IMR-90 (cell line): Measurements from ENCODE around the gene STMN3. TPM values are rescaled to one million over a fixed set of nuclear protein-coding genes. Genes with fewer than 3 reads are reported as not detected.

ENCODE experiments used
- ATAC-seq: fragments of 200-7000 bp; cut with Tn5 transposase; 2 replicates; pipeline ENCODE4 v1.9.1; 2020; ENCODE audit warnings: low read depth, mild to moderate bottlenecking, moderate library complexity
- BruUV-seq: library from RNA; stranded (reverse); fragments of 400-500 nt; replicated peaks from 2 replicates; lab custom pipeline; 2021; lab: Mats Ljungman, UMichigan
- CTCF ChIA-PET: fragments of 300-600 bp; formaldehyde crosslinking; extraction: SDS; loops from one replicate; lab custom pipeline; 2021; ENCODE audit warnings: antibody characterized with exemption; lab: Yijun Ruan, JAX
- POLR2A ChIA-PET: fragments of 300-600 bp; sonication (Branson Sonifier 250); formaldehyde crosslinking; loops from one replicate; lab custom pipeline; 2022; ENCODE audit warnings: antibody characterized with exemption; ENCODE audit not compliant: unreplicated experiment; lab: Charles Lee
- DNase-seq: peaks from one replicate; pipeline ENCODE4 v3.0.0; 2013
- H2AFZ ChIP-seq: replicated peaks from 2 replicates; pipeline ENCODE3; 2013; ENCODE audit warnings: low read length, mild to moderate bottlenecking; ENCODE audit not compliant: poor library complexity
- H2AK5ac ChIP-seq: 2 replicates; pipeline ENCODE4 v1.6.1; 2013; ENCODE audit warnings: low read depth, low read length, inconsistent platforms
- H2AK9ac ChIP-seq: replicated peaks from 2 replicates; pipeline ENCODE3; 2013; ENCODE audit warnings: mild to moderate bottlenecking, low read depth, low read length, moderate library complexity; ENCODE audit not compliant: poor library complexity
- H2BK120ac ChIP-seq: 2 replicates; pipeline ENCODE4 v1.6.1; 2013; ENCODE audit warnings: low read depth, low read length, inconsistent platforms
- H2BK15ac ChIP-seq: 3 replicates; pipeline ENCODE4 v1.6.1; 2013; ENCODE audit warnings: low read depth, low read length, inconsistent platforms
- H2BK20ac ChIP-seq: 2 replicates; pipeline ENCODE4 v1.6.1; 2013; ENCODE audit warnings: low read depth, mild to moderate bottlenecking, inconsistent platforms, low read length, moderate library complexity
- H2BK5ac ChIP-seq: 2 replicates; pipeline ENCODE4 v1.6.1; 2013; ENCODE audit warnings: mild to moderate bottlenecking, low read depth, low read length, inconsistent platforms; ENCODE audit not compliant: poor library complexity, severe bottlenecking
- H3K14ac ChIP-seq: replicated peaks from 2 replicates; pipeline ENCODE4 v1.6.1; 2013; ENCODE audit warnings: low read depth, low read length, inconsistent platforms
- H3K18ac ChIP-seq: 2 replicates; pipeline ENCODE4 v1.6.1; 2013; ENCODE audit warnings: low read depth, low read length, control low read depth
- H3K23ac ChIP-seq: 2 replicates; pipeline ENCODE4 v1.6.1; 2013; ENCODE audit warnings: low read depth, low read length, inconsistent platforms
- H3K27ac ChIP-seq: 2 replicates; pipeline ENCODE4 v1.5.1; 2013; ENCODE audit warnings: mild to moderate bottlenecking, control low read depth, low read length; ENCODE audit not compliant: insufficient read depth
- H3K27me3 ChIP-seq: 2 replicates; pipeline ENCODE4 v1.6.1; 2013; ENCODE audit warnings: low read length; ENCODE audit not compliant: control insufficient read depth, insufficient read depth
- H3K36me3 ChIP-seq: 2 replicates; pipeline ENCODE4 v1.6.1; 2013; ENCODE audit warnings: low read length, mixed read lengths; ENCODE audit not compliant: control insufficient read depth, insufficient read depth
- H3K4ac ChIP-seq: 2 replicates; pipeline ENCODE4 v1.6.1; 2013; ENCODE audit warnings: low read depth, low read length, inconsistent platforms
- H3K4me1 ChIP-seq: 2 replicates; pipeline ENCODE4 v1.6.1; 2013; ENCODE audit warnings: low read length, mixed read lengths; ENCODE audit not compliant: control insufficient read depth, insufficient read depth
- H3K4me2 ChIP-seq: 2 replicates; pipeline ENCODE4 v1.6.1; 2013; ENCODE audit warnings: low read depth, mild to moderate bottlenecking, control low read depth, low read length, moderate library complexity
- H3K4me3 ChIP-seq: 2 replicates; pipeline ENCODE4 v1.5.1; 2013; ENCODE audit warnings: low read depth, mild to moderate bottlenecking, control low read depth, low read length, moderate library complexity; ENCODE audit not compliant: insufficient read depth
- H3K56ac ChIP-seq: 2 replicates; pipeline ENCODE4 v1.6.1; 2013; ENCODE audit warnings: low read length, inconsistent platforms; ENCODE audit not compliant: insufficient read depth; ENCODE audit errors: extremely low read depth
- H3K79me1 ChIP-seq, 2 experiments: 2 replicates each; pipeline ENCODE4 v1.6.1; 2013; ENCODE audit warnings: low read length in 2 of 2, inconsistent platforms in 1 of 2, low read depth in 1 of 2
- H3K9ac ChIP-seq: 2 replicates; pipeline ENCODE4 v1.6.1; 2013; ENCODE audit warnings: low read depth, low read length, control low read depth
- H3K9me1 ChIP-seq: 2 replicates; pipeline ENCODE4 v1.6.1; 2013; ENCODE audit warnings: low read length, inconsistent platforms; ENCODE audit not compliant: insufficient read depth
- H3K9me3 ChIP-seq: 2 replicates; pipeline ENCODE4 v1.6.1; 2013; ENCODE audit warnings: low read length; ENCODE audit not compliant: control insufficient read depth, insufficient read depth
- H4K20me1 ChIP-seq: 2 replicates; pipeline ENCODE4 v1.6.1; 2013; ENCODE audit warnings: low read length, inconsistent platforms; ENCODE audit not compliant: insufficient read depth
- H4K5ac ChIP-seq: 2 replicates; pipeline ENCODE4 v1.6.1; 2013; ENCODE audit warnings: mild to moderate bottlenecking, low read depth, low read length, control low read depth
- H4K8ac ChIP-seq, 2 experiments: 2 replicates each; pipeline ENCODE4 v1.6.1; 2013; ENCODE audit warnings: low read depth in 2 of 2, low read length in 2 of 2, control low read depth in 1 of 2, inconsistent platforms in 1 of 2
- H4K91ac ChIP-seq: 2 replicates; pipeline ENCODE4 v1.6.1; 2013; ENCODE audit warnings: low read depth, low read length, inconsistent platforms; ENCODE audit not compliant: insufficient read depth
- MAFK ChIP-seq: IDR thresholded peaks from 2 replicates; pipeline ENCODE4 v1.6.1; 2012; ENCODE audit warnings: low read depth, low read length, improper control_type of control experiment
- NFE2L2 ChIP-seq: fragments of 150-350 bp; IDR thresholded peaks from 2 replicates; pipeline ENCODE4 v1.6.1; 2016; ENCODE audit warnings: low read depth, mild to moderate bottlenecking, low read length
- WGBS, 2 experiments: methylation state at CpG; one replicate each; pipeline versions ENCODE4 v1.1.5 to v1.1.7; 2013; ENCODE audit warnings: missing lambda C conversion rate in 2 of 2; ENCODE audit not compliant: insufficient read length in 1 of 2; ENCODE audit errors: extremely low coverage in 2 of 2; 5-methylcytosine and 5-hydroxymethylcytosine counted together
- dilution Hi-C: fragments of 300-500 bp; cut with HindIII; formaldehyde crosslinking; loops from one replicate; pipeline ENCODE4 v1.14.3; 2018; ENCODE audit warnings: low sequenced_read_pairs; ENCODE audit not compliant: unreplicated experiment
- in situ Hi-C: fragments of 300-500 bp; cut with MboI; formaldehyde crosslinking; loops from 3 replicates; pipeline ENCODE4 v1.14.3; 2019; ENCODE audit warnings: low sequenced_read_pairs, inconsistent platforms, mixed read lengths
- intact Hi-C: fragments of 100-400 bp; cut with micrococcal nuclease; formaldehyde crosslinking; loops from 2 replicates; pipeline ENCODE4 v1.10.0; 2022
- polyA plus RNA-seq, 3 experiments: library from polyadenylated mRNA; depleted of rRNA; stranded (reverse); fragments of >200 nt; gene quantifications; 2 replicates each; pipeline ENCODE4 v1.2.3, GENCODE V29; 2012; ENCODE audit warnings: low replicate concordance in 1 of 3
- total RNA-seq: library from RNA; depleted of rRNA; stranded (reverse); fragments of >200 nt; gene quantifications from 2 replicates; pipeline ENCODE4 v1.2.3, GENCODE V29; 2012

The STMN3 gene
- total and polyA plus RNA-seq, 2 of the 4 experiments (the other 2 are of a cell fraction): 20.3 to 62.3 TPM

DNA sequence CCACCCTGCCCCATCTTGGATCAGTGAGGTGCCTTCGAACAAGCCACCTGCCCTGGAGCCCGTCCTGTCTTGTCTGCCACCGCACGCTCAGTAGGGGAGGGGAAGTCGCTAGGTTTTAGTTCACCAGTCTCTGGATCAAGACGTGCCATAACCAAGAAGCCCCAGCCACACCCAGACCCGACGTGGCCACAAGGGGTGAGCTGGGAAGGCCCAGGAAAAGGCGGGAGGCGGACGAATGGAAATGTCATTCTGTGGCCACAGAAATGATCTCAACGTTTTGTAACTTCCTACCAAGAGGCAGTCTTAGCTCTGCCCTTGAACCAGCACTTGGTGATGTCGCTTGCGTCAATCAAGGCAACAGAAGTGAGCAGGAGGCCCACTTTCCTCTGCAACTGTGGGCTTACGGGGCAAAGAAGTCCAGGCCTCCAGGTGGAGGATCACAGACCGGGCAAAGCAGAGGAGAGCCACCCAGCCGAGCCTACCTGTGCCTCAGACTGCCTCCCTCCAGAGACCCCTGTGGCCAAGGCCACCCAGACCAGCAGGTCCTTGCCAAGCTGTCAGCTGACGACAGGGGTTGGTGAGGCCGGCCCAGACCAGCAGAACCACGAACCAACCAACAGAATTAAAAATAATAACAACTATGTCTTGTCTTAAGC, 40.8 kb downstream of the STMN3 start:
- TF ChIP-seq MAFK (no peak), NFE2L2 (no peak)
- no peaks in the 10 kb centered on the region for H3K4me1 ChIP-seq
- H3K4ac ChIP-seq: no peak overlapping the region
- no peak overlapping the region for H3K18ac ChIP-seq
- BruUV-seq: no TSS peak
- H2AK9ac ChIP-seq: no peak overlapping the region
- H4K91ac ChIP-seq: no peak overlapping the region
- no peak overlapping the region for H3K4me2 ChIP-seq
- ChIA-PET CTCF (interaction anchor here (0.5 kb wide), 1 partner anchor 31 kb away, joined by 4 read pairs; no protein-coding TSS in a partner anchor), POLR2A (no interaction called here)
- H3K56ac ChIP-seq: no peak overlapping the region
- no peak overlapping the region for H3K9ac ChIP-seq
- no peak overlapping the region for H3K4me3 ChIP-seq
- in situ Hi-C loops: no loop called here
- 83% methylated on average over 12 of the region's 20 CpGs; no CpG with 5 or more reads in 1 of the 2 experiments for WGBS, 2 experiments
- intact Hi-C loops: no loop called here
- no peak overlapping the region for H4K5ac ChIP-seq
- H2BK120ac ChIP-seq: no peak overlapping the region
- no peak for DNase-seq
- no peak overlapping the region for H3K23ac ChIP-seq
- H4K20me1 ChIP-seq: peaks cover 5% of the 10 kb centered on the region
- H3K27ac ChIP-seq: no peak overlapping the region
- H3K14ac ChIP-seq: no peak overlapping the region
- H3K36me3 ChIP-seq: peaks cover 24% of the 10 kb centered on the region
- no peaks in the 10 kb centered on the region for H3K27me3 ChIP-seq
- H2BK5ac ChIP-seq: no peak overlapping the region
- peaks cover 16 to 54% of the 10 kb centered on the region in 2 experiments for H3K79me1 ChIP-seq
- H2BK20ac ChIP-seq: no peak overlapping the region
- dilution Hi-C loops: no loop called here
- no peak for ATAC-seq
- no peak overlapping the region for H4K8ac ChIP-seq
- H3K9me1 ChIP-seq: no peaks in the 10 kb centered on the region
- no peaks in the 10 kb centered on the region for H3K9me3 ChIP-seq
- no peak overlapping the region for H2AK5ac ChIP-seq
- H2AFZ ChIP-seq: no peak overlapping the region
- H2BK15ac ChIP-seq: no peak overlapping the region
